ENCODE results near the gene CAND2. TPM values are rescaled to one million over a fixed set of nuclear protein-coding genes. Genes with fewer than 3 reads are reported as not detected.

The CAND2 gene
- polyA plus RNA-seq, 3 donors, result not detected

GRCh38 chr3:12882336-12883310, 86.1 kb downstream of the CAND2 start:
- Histone ChIP-seq H3K27me3 (ENCODE audit: control insufficient read depth in 2 of 2, insufficient read depth in 2 of 2, low read length in 2 of 2) (no peaks in the 10 kb centered on the region), H2AFZ (ENCODE audit: insufficient read depth, low read depth, low read length, poor library complexity, severe bottlenecking) (no peak overlapping the region), H3K9me3 (replicated peaks in 1 of 2; ENCODE audit: control insufficient read depth in 1 of 2, insufficient read depth in 1 of 2, low read length in 2 of 2) (no peaks in the 10 kb centered on the region), H3K27ac (ENCODE audit: low read depth in 1 of 2, low read length in 2 of 2) (no peak overlapping the region), H3K79me2 (ENCODE audit: insufficient read depth, low read length) (no peaks in the 10 kb centered on the region), H3K4me1 (ENCODE audit: control insufficient read depth in 1 of 2, insufficient read depth in 2 of 2, low read length in 2 of 2) (no peaks in the 10 kb centered on the region), H3K4me2 (replicated peaks; ENCODE audit: extremely low read depth, low read length, poor library complexity, severe bottlenecking) (no peak overlapping the region), H4K20me1 (ENCODE audit: insufficient read depth, low read length) (no peaks in the 10 kb centered on the region), H3K36me3 (replicated peaks in 1 of 2; ENCODE audit: control insufficient read depth in 1 of 2, insufficient read depth in 2 of 2, low read length in 2 of 2) (no peaks in the 10 kb centered on the region), H3K9ac (ENCODE audit: insufficient read depth, low read length, poor library complexity, severe bottlenecking) (no peak overlapping the region), H3K4me3 (replicated peaks in 1 of 3; ENCODE audit: low read depth in 2 of 3, low read length in 3 of 3) (no peak overlapping the region)
- Mint-ChIP-seq H3K27me3 (ENCODE audit: low read depth in 3 of 3) (peaks cover 2 to 11% (median 10%) of the 10 kb centered on the region in 3 donors), H3K9me3 (peaks cover 0 to 4% (median 0%) of the 10 kb centered on the region in 7 donors), H3K27ac (no peak overlapping the region), H3K36me3 (no peaks in the 10 kb centered on the region), H3K4me3 (no peak overlapping the region), H3K4me1 (peaks cover 7% of the 10 kb centered on the region)
- 97% methylated on average over 48 of the region's 62 CpGs for WGBS (ENCODE audit: insufficient coverage)
- TF ChIP-seq CTCF (IDR thresholded peaks at IDR 0.05), result no peak
- DNase-seq, result no peak
- intact Hi-C loops (cut with micrococcal nuclease), result no loop called here

GRCh38 chr3:12884186-12884680, 87.8 kb downstream of the CAND2 start:
- Mint-ChIP-seq H3K27ac (no peak overlapping the region), H3K9me3 (peaks cover 0 to 4% (median 0%) of the 10 kb centered on the region in 7 donors), H3K27me3 (ENCODE audit: low read depth in 3 of 3) (peaks cover 10 to 11% (median 10%) of the 10 kb centered on the region in 3 donors), H3K4me3 (no peak overlapping the region), H3K36me3 (no peaks in the 10 kb centered on the region), H3K4me1 (peaks cover 7% of the 10 kb centered on the region)
- H3K4me1 ChIP-seq (ENCODE audit: control insufficient read depth in 1 of 2, insufficient read depth in 2 of 2, low read length in 2 of 2), result no peaks in the 10 kb centered on the region
- no peaks in the 10 kb centered on the region for H3K36me3 ChIP-seq (replicated peaks in 1 of 2; ENCODE audit: control insufficient read depth in 1 of 2, insufficient read depth in 2 of 2, low read length in 2 of 2)
- WGBS (ENCODE audit: insufficient coverage), result 78% methylated on average over 6 of the region's 15 CpGs
- DNase-seq, result no peak
- no peaks in the 10 kb centered on the region for H3K27me3 ChIP-seq (ENCODE audit: control insufficient read depth in 2 of 2, insufficient read depth in 2 of 2, low read length in 2 of 2)
- no peak overlapping the region for H3K4me3 ChIP-seq (replicated peaks in 1 of 3; ENCODE audit: low read depth in 2 of 3, low read length in 3 of 3)
- H3K9ac ChIP-seq (ENCODE audit: insufficient read depth, low read length, poor library complexity, severe bottlenecking), result no peak overlapping the region
- TF ChIP-seq CTCF (IDR thresholded peaks at IDR 0.05), result no peak
- no peak overlapping the region for H3K27ac ChIP-seq (ENCODE audit: low read depth in 1 of 2, low read length in 2 of 2)
- no peaks in the 10 kb centered on the region for H3K9me3 ChIP-seq (replicated peaks in 1 of 2; ENCODE audit: control insufficient read depth in 1 of 2, insufficient read depth in 1 of 2, low read length in 2 of 2)
- intact Hi-C loops (cut with micrococcal nuclease), result no loop called here
- no peaks in the 10 kb centered on the region for H3K79me2 ChIP-seq (ENCODE audit: insufficient read depth, low read length)
- H3K4me2 ChIP-seq (replicated peaks; ENCODE audit: extremely low read depth, low read length, poor library complexity, severe bottlenecking), result no peak overlapping the region
- no peaks in the 10 kb centered on the region for H4K20me1 ChIP-seq (ENCODE audit: insufficient read depth, low read length)
- H2AFZ ChIP-seq (ENCODE audit: insufficient read depth, low read depth, low read length, poor library complexity, severe bottlenecking), result no peak overlapping the region

Small RNA genes within 50 kb of the gene (small RNA-seq; reads per million reads assigned to genes)
- not detected for gene AC034198.1 (ENCODE audit: insufficient read length, low read depth)

Other genes with a start within 250 kb of the CAND2 start
- gene MKRN2, start 239.6 kb upstream of the CAND2 start, polyA plus RNA-seq, result 10 to 100 TPM; 18.2 to 30.9 (median 29.6) TPM
- gene RAF1, start 132.6 kb upstream of the CAND2 start, polyA plus RNA-seq, result 100 to 1,000 TPM in 1 of 3 donors, 10 to 100 TPM in 2; 73.0 to 181 (median 79.5) TPM
- under 1 TPM in 1 of 3 donors, not detected in 2; 0.92 TPM for gene TMEM40, start 37.4 kb upstream of the CAND2 start, polyA plus RNA-seq
- 1,000 to 10,000 TPM in 1 of 3 donors, 100 to 1,000 TPM in 2; 932 to 1,052 (median 942) TPM for gene RPL32, start 44.9 kb downstream of the CAND2 start, polyA plus RNA-seq